Stromal cell of bone marrow (primary cell): ENCODE data around the gene NUBP2.

ENCODE experiments used
- DNase-seq: peaks from one replicate; pipeline ENCODE4 v3.0.0-alpha.2; 2012; ENCODE audit warnings: low read depth

NUBP2 gene

DNA sequence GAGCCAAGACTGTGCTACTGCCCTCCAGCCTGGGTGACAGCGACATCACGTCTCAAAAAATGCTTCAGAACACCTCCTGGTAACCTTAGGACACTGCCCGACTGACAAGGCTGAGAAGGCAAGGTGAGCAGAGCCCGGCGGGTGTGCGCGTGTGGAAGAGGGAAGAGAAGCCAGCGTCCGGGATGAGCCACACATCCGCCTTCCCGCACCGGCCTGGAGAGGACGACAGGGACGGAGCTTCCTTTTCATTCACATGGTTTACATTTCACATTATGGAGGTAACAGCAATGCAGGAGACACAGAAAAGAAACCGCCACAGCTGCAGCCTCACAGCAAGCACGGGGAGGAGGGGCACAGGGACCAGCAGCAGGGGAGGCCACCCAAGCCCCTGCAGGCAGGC is 27.3 kb downstream of the NUBP2 start:
- no peak for DNase-seq

- DNase-seq = no peak
These were observed 27.8 kb downstream of the NUBP2 start for GRCh38 chr16:1810536-1810935.

DNA sequence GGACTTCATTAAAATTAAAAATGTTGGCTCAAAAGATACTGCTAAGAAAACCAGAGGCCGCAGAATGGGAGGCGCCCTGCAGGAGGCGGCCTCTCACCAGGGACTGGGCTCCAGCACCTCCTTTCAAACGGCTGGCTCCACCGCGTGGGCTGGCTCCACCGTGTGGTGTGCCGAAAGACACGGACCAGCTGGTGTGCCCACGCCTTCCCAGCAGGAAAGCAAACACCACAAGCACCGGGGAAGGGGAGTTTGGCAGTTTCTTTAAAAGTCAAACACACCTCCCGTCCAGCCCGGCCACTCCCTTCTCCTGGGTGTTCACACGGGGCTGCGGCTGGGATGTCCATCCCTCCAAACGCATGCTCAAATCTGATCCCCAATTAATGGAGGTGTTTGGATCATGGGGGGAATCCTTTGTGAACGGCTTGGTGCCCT is 30.0 kb downstream of the NUBP2 start:
- DNase-seq = peak; percentile 40

- no peak for DNase-seq
These were observed 32.7 kb downstream of the NUBP2 start for GRCh38 chr16:1815461-1815860.

DNA sequence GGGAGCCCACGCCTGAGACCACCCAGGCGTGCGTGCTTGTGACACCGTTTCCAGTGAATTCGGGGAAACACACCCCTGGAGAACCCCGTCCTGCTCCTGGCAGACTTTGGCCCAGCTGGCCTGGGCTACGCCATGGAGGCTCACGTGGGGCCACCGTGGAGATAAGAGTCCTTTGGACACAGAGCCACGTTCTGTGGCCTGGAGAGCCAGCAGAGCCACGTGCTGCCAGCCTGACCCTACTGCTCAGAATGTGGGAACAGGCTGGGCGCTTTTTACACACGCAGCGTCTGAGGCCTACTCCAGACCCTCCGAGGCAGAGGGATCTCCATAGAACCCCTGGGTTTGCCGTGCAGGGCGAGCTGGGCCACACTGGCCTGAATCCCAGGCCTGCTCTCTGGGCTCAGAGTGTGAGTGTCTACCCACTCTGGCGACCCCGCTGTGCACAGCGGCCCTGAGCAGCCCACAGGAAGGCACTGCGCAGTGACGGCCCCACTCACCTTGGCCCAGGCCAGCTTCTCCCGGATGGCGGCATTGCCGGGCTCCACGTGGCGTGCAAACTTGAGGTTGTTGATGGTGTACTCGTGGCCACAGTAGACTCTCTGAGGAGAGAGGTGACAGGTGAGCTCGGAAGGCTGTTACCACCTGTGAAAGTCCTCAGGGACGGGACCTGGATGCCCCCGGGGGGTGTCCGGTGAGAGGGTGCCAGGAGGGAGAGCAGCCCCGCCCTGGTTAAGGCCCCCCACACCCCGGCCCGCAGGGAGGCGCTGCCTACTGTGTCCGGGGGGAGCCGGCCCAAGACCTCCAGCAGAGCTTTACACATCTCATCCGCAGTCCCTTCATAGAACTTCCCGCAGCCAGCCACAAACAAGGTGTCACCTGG is 33.9 kb downstream of the NUBP2 start:
- no peak for DNase-seq

GRCh38 chr16:1817276-1817589 is 34.5 kb downstream of the NUBP2 start:
- no peak for DNase-seq

DNA sequence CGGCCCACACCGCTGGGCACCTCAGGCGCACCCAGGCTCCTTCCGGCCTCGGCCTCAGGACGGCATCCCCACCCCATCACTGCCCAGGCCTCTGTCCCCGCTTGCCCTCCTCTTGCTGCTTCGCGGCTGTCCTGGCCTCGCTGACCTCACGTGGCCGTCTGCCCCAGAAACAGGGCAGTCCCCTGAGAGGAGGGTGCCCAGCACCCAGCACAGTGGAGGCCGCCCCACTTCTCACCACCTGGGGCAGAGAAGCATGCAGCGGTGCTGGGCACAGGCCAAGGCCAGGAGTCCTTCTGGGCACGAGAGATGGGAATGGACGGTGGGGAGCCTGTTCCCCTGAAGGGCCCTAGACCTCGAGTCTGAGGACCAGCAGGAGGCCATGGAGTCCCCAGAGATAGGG is 35.0 kb downstream of the NUBP2 start:
- no peak for DNase-seq

DNA sequence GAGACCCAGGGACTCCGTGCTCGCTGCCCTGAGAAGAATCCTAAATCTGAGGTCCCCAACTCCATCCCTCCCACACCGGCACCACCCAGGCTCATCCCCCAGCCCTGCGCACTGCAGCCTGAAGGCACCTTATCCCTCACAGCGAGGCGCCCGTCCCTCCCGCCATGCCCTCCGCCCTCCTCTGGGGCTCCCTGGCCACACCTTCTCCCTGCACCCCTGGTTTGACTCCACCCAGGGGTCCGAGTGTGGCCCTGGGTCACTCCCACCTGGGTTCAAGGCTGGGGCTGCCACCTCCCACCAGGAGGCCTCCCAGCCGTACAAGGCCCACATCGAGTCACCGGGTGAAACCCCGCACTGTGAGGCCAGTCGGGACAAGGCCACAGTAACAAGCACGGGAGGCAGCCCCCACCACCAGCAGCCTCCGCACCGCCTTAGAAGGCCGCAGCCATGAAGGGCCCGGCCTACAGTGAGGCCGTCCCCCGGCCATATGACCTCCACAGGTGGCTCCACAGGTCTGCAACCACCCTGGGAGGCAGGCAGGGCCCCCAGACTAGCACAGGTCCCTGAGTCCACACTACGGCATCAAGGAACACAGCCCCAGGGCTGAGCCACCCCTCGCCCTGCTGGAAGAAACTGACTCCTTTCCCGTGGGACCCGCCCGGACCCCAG is 35.6 kb downstream of the NUBP2 start:
- DNase-seq = no peak

GRCh38 chr16:1818873-1819525 is 36.2 kb downstream of the NUBP2 start:
- no peak for DNase-seq

DNA sequence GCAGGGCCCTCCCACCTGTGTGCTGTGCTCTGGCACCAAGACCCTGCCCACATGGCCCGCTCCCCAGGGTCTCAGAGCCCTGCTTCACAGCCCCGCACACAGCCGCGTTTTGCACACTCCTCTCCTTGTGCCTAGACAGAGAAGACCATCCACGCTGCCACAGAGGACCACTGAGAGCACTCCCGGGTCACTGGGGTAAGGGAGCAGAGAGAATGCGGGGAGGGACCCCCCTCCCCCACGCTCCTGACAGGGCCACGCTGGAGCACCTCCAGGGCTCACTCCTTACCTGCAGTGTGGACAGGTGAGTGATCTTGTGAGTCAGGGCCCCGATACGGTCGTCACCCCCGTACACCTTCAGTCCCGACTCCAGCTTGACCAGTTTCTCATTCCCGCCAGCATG is 36.9 kb downstream of the NUBP2 start:
- no peak for DNase-seq

- no peak for DNase-seq
These were observed 37.6 kb downstream of the NUBP2 start for GRCh38 chr16:1820096-1820945.

GRCh38 chr16:1820946-1821290 is 38.2 kb downstream of the NUBP2 start:
- no peak for DNase-seq

GRCh38 chr16:1821861-1822611 is 39.3 kb downstream of the NUBP2 start:
- no peak for DNase-seq

DNA sequence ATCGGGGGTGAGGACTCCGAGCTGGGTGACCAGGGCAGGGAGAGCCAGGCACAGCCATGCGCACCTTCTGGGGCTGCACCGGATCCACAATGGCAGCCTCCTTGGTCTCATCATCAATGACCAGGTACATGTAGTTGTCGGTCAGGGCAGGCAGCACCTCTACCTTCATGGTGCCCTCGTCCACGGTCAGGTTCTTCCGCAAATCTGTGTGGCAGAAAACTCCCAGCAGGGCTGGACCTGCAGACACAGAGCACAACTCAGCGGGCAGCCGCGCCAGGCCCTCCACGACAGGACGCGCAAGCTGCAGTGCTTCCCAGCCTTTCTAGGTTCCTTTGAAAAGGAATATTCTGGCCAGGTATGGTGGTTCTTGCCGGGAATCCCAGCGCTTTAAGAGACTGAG is 40.0 kb downstream of the NUBP2 start:
- DNase-seq = no peak

DNA sequence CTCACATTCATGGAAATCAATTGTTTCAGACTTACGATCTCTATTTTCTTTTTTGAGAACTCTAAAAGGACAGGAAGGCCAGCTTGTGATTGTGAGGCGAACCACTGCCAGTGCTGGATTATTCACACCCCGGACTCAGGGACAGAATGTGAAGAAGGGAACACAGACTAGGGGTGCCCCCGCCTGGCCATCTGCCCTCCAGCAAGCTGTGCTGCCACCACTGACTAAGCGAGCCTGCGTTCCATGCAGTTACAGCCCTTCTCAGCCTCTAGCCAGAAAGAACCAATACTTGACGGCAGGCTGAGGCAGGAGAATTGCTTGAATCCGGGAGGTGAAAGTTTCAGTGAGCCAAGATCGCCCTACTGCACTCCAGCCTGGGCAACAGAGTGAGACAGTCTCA is 41.1 kb downstream of the NUBP2 start:
- DNase-seq = no peak

- DNase-seq = no peak
These were observed 42.7 kb downstream of the NUBP2 start for GRCh38 chr16:1825381-1825863.

GRCh38 chr16:1825864-1826690 is 43.3 kb downstream of the NUBP2 start:
- no peak for DNase-seq

DNA sequence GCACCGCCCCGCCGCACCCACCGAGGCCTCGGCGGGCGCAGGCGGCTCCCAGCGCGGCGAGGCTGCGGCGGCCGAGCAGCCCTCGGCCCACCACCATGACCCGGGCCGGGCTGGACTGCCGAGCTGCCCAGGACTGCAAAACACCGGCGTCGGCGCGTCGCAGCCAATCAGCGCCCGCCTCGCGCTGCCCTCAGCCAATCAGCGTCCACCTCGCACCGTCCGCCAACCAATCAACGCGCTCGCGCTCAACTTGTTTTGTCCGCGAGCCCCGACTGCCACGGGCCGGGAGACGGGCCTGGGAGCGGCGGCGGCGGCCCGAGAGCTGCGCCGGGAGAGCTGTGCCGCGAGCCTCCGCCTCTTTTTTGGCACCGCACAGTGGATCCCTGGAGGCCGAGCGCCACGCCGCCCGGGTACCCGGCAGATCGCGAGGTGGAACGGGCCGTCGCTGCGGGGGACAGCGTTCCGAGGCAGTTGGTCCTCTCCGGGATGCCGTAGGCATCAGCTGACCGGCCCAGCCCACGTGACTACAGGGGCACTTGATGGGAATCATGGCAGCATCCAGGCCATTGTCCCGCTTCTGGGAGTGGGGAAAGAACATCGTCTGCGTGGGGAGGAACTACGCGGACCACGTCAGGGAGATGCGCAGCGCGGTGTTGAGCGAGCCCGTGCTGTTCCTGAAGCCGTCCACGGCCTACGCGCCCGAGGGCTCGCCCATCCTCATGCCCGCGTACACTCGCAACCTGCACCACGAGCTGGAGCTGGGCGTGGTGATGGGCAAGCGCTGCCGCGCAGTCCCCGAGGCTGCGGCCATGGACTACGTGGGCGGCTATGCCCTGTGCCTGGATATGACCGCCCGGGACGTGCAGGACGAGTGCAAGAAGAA is 44.2 kb downstream of the NUBP2 start, which contains the start of the genes FAHD1 and HAGH:
Gene FAHD1 (plus strand): TSS at position 516 of the 883 bp plus-strand sequence. CDS start 33 bp downstream, at position 549.
Gene HAGH (minus strand): TSS at position 135 of the 883 bp plus-strand sequence. CDS start 38 bp downstream, at position 97.
- DNase-seq = peak; percentile 87
